HepG2 (cell line): ENCODE results near the gene S100A10. TPM values are rescaled to one million over a fixed set of nuclear protein-coding genes. Genes with fewer than 3 reads are reported as not detected.
A peak's percentile ranks its signal among the peaks of the same experiment; 100 is the strongest.

ENCODE experiments used
- CCAR2 ChIP-seq: fragments of 200-400 bp; formaldehyde crosslinking; optimal IDR thresholded peaks from 2 replicates; pipeline ENCODE3; 2018; ENCODE audit warnings: low read depth, mild to moderate bottlenecking, low read length, moderate library complexity
- CTCF ChIP-seq: sonication (generic); formaldehyde crosslinking; IDR thresholded peaks from 2 replicates; pipeline ENCODE4 v1.5.0; 2020; ENCODE audit warnings: mild to moderate bottlenecking, missing genetic modification reagents, moderate library complexity
- FLYWCH1 ChIP-seq: sonication (generic); formaldehyde crosslinking; IDR thresholded peaks from 2 replicates; pipeline ENCODE4 v1.8.1; 2023; ENCODE audit warnings: mild to moderate bottlenecking, missing genetic modification reagents
- GFI1 ChIP-seq: sonication (generic); formaldehyde crosslinking; IDR thresholded peaks from 2 replicates; pipeline ENCODE4 v1.5.0; 2020; ENCODE audit warnings: missing genetic modification reagents, mild to moderate bottlenecking, borderline replicate concordance
- HDAC2 ChIP-seq: sonication (generic); formaldehyde crosslinking; IDR thresholded peaks from 2 replicates; pipeline ENCODE4 v1.4.0; 2020; ENCODE audit warnings: missing genetic modification reagents
- HMG20A ChIP-seq: IDR thresholded peaks from 2 replicates; pipeline ENCODE4 v1.6.1; 2016; ENCODE audit warnings: borderline replicate concordance
- KDM6A ChIP-seq: IDR thresholded peaks from 2 replicates; pipeline ENCODE4 v1.6.1; 2016; ENCODE audit warnings: low read depth
- MEIS1 ChIP-seq: sonication (generic); formaldehyde crosslinking; IDR thresholded peaks from 2 replicates; pipeline ENCODE4 v1.9.0; 2021; ENCODE audit warnings: mild to moderate bottlenecking, missing genetic modification reagents, moderate library complexity, borderline replicate concordance
- MLLT10 ChIP-seq: sonication (generic); formaldehyde crosslinking; IDR thresholded peaks from 2 replicates; pipeline ENCODE4 v1.4.0; 2020; ENCODE audit warnings: missing genetic modification reagents
- NR2F1 ChIP-seq, 2 experiments: fragments of 450-650 bp in 1 of 2; formaldehyde crosslinking in 1 of 2; IDR thresholded peaks; 2 replicates each; pipeline versions ENCODE4 v1.5.0 to v1.6.1; 2016 to 2020; ENCODE audit warnings: mild to moderate bottlenecking in 1 of 2, missing compliant biosample characterization in 1 of 2, missing genetic modification reagents in 1 of 2, moderate library complexity in 1 of 2
- NR2F2 ChIP-seq: IDR thresholded peaks from 2 replicates; pipeline ENCODE4 v1.6.1; 2012; ENCODE audit warnings: low read depth, inconsistent platforms, borderline replicate concordance
- POGZ ChIP-seq: sonication (generic); formaldehyde crosslinking; IDR thresholded peaks from 2 replicates; pipeline ENCODE4 v1.4.0; 2020; ENCODE audit warnings: mild to moderate bottlenecking, missing genetic modification reagents
- SIX4 ChIP-seq: sonication (generic); formaldehyde crosslinking; IDR thresholded peaks from 2 replicates; pipeline ENCODE4 v1.4.0; 2020; ENCODE audit warnings: missing genetic modification reagents
- SKIL ChIP-seq: sonication (generic); formaldehyde crosslinking; IDR thresholded peaks from 2 replicates; pipeline ENCODE4 v1.8.0; 2022; ENCODE audit warnings: missing genetic modification reagents, mild to moderate bottlenecking, moderate library complexity, borderline replicate concordance
- SMAD9 ChIP-seq: sonication (generic); formaldehyde crosslinking; IDR thresholded peaks from 2 replicates; pipeline ENCODE4 v1.5.1; 2020; ENCODE audit warnings: mild to moderate bottlenecking, missing genetic modification reagents
- SRSF1 ChIP-seq: fragments of 200-400 bp; formaldehyde crosslinking; optimal IDR thresholded peaks from 2 replicates; pipeline ENCODE3; 2017; ENCODE audit warnings: mild to moderate bottlenecking, low read depth, low read length, moderate library complexity
- TBL1XR1 ChIP-seq: fragments of 150-350 bp; IDR thresholded peaks from 2 replicates; pipeline ENCODE4 v1.6.1; 2014; ENCODE audit warnings: borderline replicate concordance, low read length; ENCODE audit not compliant: partially characterized antibody
- TFDP1 ChIP-seq: IDR thresholded peaks from 2 replicates; pipeline ENCODE4 v1.6.1; 2016; ENCODE audit warnings: missing compliant biosample characterization, missing genetic modification reagents, borderline replicate concordance
- ZBTB46 ChIP-seq: sonication (generic); formaldehyde crosslinking; IDR thresholded peaks from 2 replicates; pipeline ENCODE4 v1.4.0; 2020; ENCODE audit warnings: mild to moderate bottlenecking, missing genetic modification reagents, borderline replicate concordance
- ZNF251 ChIP-seq: sonication (generic); formaldehyde crosslinking; IDR thresholded peaks from 2 replicates; pipeline ENCODE4 v1.9.0; 2021; ENCODE audit warnings: mild to moderate bottlenecking, missing genetic modification reagents
- ZNF317 ChIP-seq: sonication (generic); formaldehyde crosslinking; IDR thresholded peaks from 2 replicates; pipeline ENCODE4 v1.5.0; 2020; ENCODE audit warnings: mild to moderate bottlenecking, missing genetic modification reagents
- ZNF354B ChIP-seq: sonication (generic); formaldehyde crosslinking; IDR thresholded peaks from 2 replicates; pipeline ENCODE4 v1.8.0; 2022; ENCODE audit warnings: mild to moderate bottlenecking, missing genetic modification reagents
- ZNF546 ChIP-seq: sonication (generic); formaldehyde crosslinking; conservative IDR thresholded peaks from 2 replicates; pipeline ENCODE4 v1.8.1; 2023; ENCODE audit warnings: mild to moderate bottlenecking, missing genetic modification reagents
- ZNF589 ChIP-seq: sonication (generic); formaldehyde crosslinking; conservative IDR thresholded peaks from 2 replicates; pipeline ENCODE4 v1.8.0; 2022; ENCODE audit warnings: mild to moderate bottlenecking, moderate library complexity, missing genetic modification reagents
- polyA plus RNA-seq, 8 experiments: library from polyadenylated mRNA; depleted of rRNA in 3 of 8; stranded (reverse) in 7 of 8; unstranded in 1 of 8; fragments of >200 nt; fragmentation: Illumina TruSeq in 4 of 8; extraction: Trizol in 4 of 8; gene quantifications; 2 replicates each; pipeline versions ENCODE4 v1.2.1 to v1.2.3, GENCODE V29; 2011 to 2016; ENCODE audit warnings: low read depth in 4 of 8, missing spikeins in 1 of 8, mixed read lengths in 1 of 8; ENCODE audit not compliant: insufficient read depth in 1 of 8
- total RNA-seq, 5 experiments: library from RNA; depleted of rRNA; stranded (reverse); fragments of >200 nt; fragmentation: Illumina TruSeq; extraction: Trizol; gene quantifications; 2 replicates each; pipeline ENCODE4 v1.2.3, GENCODE V29; 2016; ENCODE audit warnings: low read depth in 1 of 5

S100A10 gene
- total and polyA plus RNA-seq, 2 of the 13 experiments (the other 11 are each of a cell fraction or from before 2014, with no cell fraction given) = 16.8 to 28.7 TPM

- TF ChIP-seq KDM6A = no peak
- no peak for TF ChIP-seq CCAR2
- TF ChIP-seq TBL1XR1 = no peak
- no peak for TF ChIP-seq MLLT10 (CRISPR knock-in tag)
- no peak for TF ChIP-seq TFDP1 (CRISPR knock-in tag)
- TF ChIP-seq HMG20A (CRISPR knock-in tag) = no peak
- no peak for TF ChIP-seq FLYWCH1 (CRISPR knock-in tag)
- TF ChIP-seq POGZ = no peak
- TF ChIP-seq CTCF (CRISPR knock-in tag) = peak; percentile 53
- peak; percentile 20; the same call in 1 of the 2 replicates for TF ChIP-seq HDAC2 (CRISPR knock-in tag)
- TF ChIP-seq SKIL (CRISPR knock-in tag) = no peak
- no peak for TF ChIP-seq SRSF1
- no peak for TF ChIP-seq ZNF317 (CRISPR knock-in tag)
- TF ChIP-seq ZNF546 (CRISPR knock-in tag) = no peak
- TF ChIP-seq MEIS1 = no peak
- TF ChIP-seq SMAD9 (CRISPR knock-in tag) = no peak
- TF ChIP-seq ZNF354B = no peak
- TF ChIP-seq ZNF589 (CRISPR knock-in tag) = no peak
- TF ChIP-seq NR2F1 (CRISPR knock-in tag; IDR thresholded peaks at IDR 0.05) = no peak
- TF ChIP-seq ZNF251 (CRISPR knock-in tag) = no peak
- TF ChIP-seq SIX4 (CRISPR knock-in tag) = peak; percentile 96
- TF ChIP-seq GFI1 (CRISPR knock-in tag) = no peak
- no peak for TF ChIP-seq ZBTB46 (CRISPR knock-in tag)
- TF ChIP-seq NR2F2 = no peak
Measured at GRCh38 chr1:152034654-152035538, 41.2 kb upstream of the S100A10 start (continued).
